Stimulated activated CD4-positive, alpha-beta T cell treated with anti-CD3 and anti-CD28 coated beads, Interleukin-1b, Interleukin-23, amount 100 ng/mL, for 4 hours (primary cell): Measurements from ENCODE around the gene RITA1.
"Not testable (repeated sequence)": the region's sequence is repeated elsewhere in the genome, so short reads cannot be mapped to it uniquely, and the experiment has no call there.

ENCODE experiments used
- DNase-seq, 2 donors: peaks; one replicate each; pipeline ENCODE4 v3.0.0-alpha.2; 2020; ENCODE audit warnings: low read depth in 2 of 2

Gene RITA1

GRCh38 chr12:113185180-113186032 lies at the start of gene RITA1, which contains the start of gene DDX54:
TSS of gene RITA1 (plus strand) at chr12:113185721. CDS start at chr12:113186747, 1,026 bp downstream.
TSS of gene DDX54 (minus strand) at chr12:113185478. CDS start at chr12:113185451, 27 bp downstream.
- DNase-seq = peak; percentile 74 to 80

- DNase-seq = peak; percentile 25 to 48
Measured at GRCh38 chr12:113136128-113136989, 49.2 kb upstream of the RITA1 start.

- DNase-seq = no peak
Measured at GRCh38 chr12:113136990-113137511, 48.5 kb upstream of the RITA1 start.

DNA sequence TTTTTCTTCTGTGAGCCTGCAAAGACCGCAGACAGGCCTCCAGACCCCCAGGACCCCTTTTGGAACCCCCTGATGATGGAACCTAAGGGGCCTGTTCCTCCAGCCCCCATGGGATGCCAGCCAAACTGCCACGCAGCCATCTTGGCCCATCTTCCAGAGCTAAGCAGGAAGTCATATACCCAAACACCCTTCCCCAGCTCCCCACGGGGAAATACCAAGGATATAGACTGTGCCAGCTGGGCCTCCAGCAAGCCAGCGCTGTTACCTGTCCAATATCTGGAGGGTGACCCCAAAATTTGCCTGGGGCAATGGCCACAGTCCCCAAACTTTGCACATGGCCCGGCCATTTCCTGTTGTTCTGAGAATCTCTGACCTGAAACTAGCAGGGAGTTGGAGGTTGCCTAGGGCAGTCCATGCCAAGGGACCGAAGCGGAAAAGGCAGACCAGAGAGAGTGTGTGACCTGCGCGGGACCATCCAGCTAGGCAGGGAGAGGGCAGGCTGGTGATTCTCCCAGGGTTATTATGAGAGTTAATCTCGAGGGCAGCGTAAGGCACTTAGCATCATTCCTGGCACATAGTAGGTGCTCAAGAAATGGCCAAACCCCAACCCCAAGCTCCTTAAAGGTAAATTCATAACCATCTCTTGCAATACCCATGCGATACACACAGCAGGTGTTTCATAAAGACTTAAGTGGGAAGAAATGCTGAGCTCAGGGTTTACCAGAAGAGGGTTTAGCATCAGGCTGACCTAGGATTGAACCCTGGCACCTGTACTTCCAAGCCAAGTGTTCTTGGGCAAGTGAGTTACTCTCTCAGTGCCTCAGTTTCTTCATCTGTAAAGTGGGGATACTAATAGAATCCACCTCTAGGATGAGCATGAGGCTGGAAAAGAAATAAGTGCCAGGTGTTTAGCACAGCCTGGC lies 47.4 kb upstream of the RITA1 start:
- DNase-seq = no peak

GRCh38 chr12:113138826-113139225 lies 46.7 kb upstream of the RITA1 start:
- DNase-seq = no peak

GRCh38 chr12:113140706-113141105 lies 44.8 kb upstream of the RITA1 start:
- DNase-seq = no peak

DNA sequence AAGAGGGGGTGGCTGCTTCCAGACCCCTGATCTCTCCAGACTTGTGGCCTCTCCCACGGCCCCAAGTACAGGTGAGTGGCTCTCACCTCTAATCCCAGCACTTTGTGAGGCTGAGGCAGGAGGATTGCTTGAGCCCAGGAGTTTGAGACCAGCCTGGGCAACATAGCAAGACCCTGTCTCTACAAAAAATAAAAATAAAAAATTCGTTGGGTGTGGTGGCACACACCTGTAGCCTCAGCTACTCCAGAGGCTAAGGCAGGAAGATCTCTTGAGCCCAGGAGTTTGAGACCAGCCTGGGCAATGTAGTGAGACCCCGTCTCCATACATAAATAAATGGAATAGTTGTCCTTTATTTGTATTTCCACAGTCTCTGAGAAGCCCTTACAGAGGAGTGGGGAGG lies 43.8 kb upstream of the RITA1 start:
- not testable (repeated sequence) for DNase-seq

DNA sequence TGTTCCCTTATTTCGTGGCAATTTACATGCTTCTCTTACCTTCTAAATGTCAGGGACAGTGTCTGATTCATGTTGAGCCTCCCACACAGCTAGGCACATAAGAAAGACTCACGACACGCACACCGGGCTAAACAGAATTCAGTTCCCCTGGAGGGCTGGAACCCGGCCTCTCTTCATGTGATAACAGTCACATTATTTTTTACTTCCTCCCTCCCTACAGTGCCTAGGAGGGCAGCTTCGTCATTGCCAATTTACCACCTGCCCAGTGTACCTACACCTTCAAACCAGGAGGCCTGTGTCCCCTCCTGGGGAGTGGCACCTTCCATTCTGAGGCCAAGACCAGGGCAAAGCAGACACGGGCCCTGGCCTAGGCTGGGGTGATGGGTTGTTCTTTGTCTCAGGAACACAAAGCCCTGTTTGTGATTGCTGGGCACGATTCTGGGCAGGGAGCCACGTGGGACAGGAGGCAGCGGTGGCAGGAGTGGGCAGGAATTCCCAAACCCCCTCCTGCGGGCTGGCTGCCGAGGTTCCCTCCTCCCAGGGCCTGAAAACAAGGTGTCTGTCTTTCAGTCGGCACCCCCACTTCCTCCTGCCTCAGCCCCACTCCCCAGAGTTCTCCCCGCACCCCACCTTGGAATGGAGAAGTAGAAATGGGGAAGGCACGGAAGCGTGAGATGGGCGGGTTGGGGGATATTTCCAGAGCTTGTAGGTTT lies 43.2 kb upstream of the RITA1 start:
- DNase-seq = no peak

GRCh38 chr12:113142886-113143332 lies 42.6 kb upstream of the RITA1 start:
- no peak for DNase-seq

DNA sequence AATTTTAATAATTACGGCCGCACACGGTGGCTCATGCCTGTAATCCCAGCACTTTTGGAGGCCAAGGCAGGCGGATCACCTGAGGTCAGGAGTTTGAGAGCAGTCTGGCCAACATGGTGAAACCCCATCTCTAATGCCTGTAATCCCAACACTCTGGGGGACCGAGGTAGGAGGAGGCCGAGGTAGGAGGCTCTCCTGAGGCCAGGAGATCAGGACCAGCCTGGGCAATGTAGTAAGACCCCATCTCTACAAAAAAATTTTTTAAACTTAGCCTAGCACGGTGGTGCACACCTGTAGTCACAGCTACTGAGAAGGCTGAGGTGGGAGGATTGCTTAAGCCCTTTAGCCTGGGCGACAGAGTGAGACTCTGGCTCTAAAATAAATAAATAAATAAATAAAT lies 41.6 kb upstream of the RITA1 start:
- no peak for DNase-seq

GRCh38 chr12:113144806-113145205 lies 40.7 kb upstream of the RITA1 start:
- DNase-seq = no peak

- DNase-seq = no peak
Measured at GRCh38 chr12:113145720-113146551, 39.6 kb upstream of the RITA1 start.

GRCh38 chr12:113146999-113147398 lies 38.5 kb upstream of the RITA1 start:
- no peak for DNase-seq

DNA sequence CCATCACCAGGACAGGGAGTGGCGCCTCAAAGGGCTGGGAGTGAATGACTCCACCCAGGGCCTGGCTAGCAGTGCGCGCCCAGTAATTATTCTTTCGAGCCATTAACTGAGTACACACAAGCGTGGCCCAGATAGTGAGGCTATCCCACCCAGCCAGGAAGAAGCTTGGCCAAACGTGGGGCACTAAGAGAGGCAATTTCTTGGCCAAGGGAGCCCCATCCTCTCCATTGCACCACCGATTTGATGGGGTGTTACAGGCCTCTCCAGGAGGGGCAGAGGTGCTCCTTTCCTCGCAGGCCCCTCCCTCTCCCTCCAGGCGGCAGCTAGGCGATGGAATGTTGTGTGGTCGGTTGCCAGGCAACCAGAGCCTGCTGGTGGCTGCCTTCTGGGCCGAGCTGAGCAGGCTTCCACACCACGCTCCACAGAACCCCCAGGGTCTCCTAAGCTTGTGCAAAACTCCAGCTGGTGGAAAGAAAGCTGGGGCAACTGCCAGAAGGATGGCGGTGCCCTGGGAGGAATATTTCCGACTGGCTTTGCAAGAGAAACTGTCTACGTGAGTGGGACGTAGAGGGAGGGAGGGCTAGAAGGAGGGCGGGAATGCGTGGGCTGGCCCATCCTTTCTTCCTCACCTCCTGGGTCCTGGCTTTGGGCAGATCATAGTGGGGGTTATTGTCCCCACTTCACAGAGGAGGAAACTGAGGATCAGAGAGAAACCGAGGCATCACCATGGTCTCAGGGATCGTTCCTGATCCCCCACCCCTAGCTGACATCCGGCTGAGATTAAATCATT lies 36.0 kb upstream of the RITA1 start, which contains the start of gene CFAP73:
Gene CFAP73 (plus strand): TSS at position 364 of the 790 bp plus-strand sequence. CDS start 134 bp downstream, at position 498.
- no peak for DNase-seq

GRCh38 chr12:113151655-113152054 lies 33.9 kb upstream of the RITA1 start:
- no peak for DNase-seq

- no peak for DNase-seq
Measured at GRCh38 chr12:113152196-113152834, 33.2 kb upstream of the RITA1 start.

- peak; percentile 46 to 52 for DNase-seq
Measured at GRCh38 chr12:113152835-113153814, 32.4 kb upstream of the RITA1 start.
